ENCODE data around the gene GZMH. TPM values are rescaled to one million over a fixed set of nuclear protein-coding genes. Genes with fewer than 3 reads are reported as not detected.
A peak's percentile ranks its signal among the peaks of the same experiment; 100 is the strongest.
"Not testable (repeated sequence)": the region's sequence is repeated elsewhere in the genome, so short reads cannot be mapped to it uniquely, and the experiment has no call there.

GZMH gene
- total RNA-seq = 0.40 TPM
- polyA plus RNA-seq (ENCODE audit: insufficient read depth in 1 of 8, insufficient read length in 8 of 8, low replicate concordance in 1 of 8) = under 1 TPM in 4 of 8 donors, not detected in 4; 0.14 to 0.71 (median 0.30) TPM
- long read RNA-seq, donor 1 = 0 reads
- long read RNA-seq, donor 2 = 0 reads
- long read RNA-seq, donor 3 = 0 reads
- long read RNA-seq, donor 4 = 0 reads
- long read RNA-seq, donor 5 = 0 reads
- long read RNA-seq, donor 6, partial matches to known transcripts = 0 of 1 reads
- long read RNA-seq, donor 6, other reads (novel, unspliced or antisense) = 0 of 1 reads
- long read RNA-seq, donor 7 = 0 reads
- long read RNA-seq, donor 8 = 0 reads
- long read RNA-seq, donor 9 = 0 reads
- long read RNA-seq, donor 10, partial matches to known transcripts = 0 of 1 reads
- long read RNA-seq, donor 10, other reads (novel, unspliced or antisense) = 0 of 1 reads
- long read RNA-seq, donor 11 = 0 reads

GRCh38 chr14:24609655-24610344 is at the start of gene GZMH:
Gene GZMH, minus strand, starts transcription at chr14:24609685. Its CDS starts 72 bp downstream, at chr14:24609613.
- Histone ChIP-seq H3K27me3 (ENCODE audit: control insufficient read depth, insufficient read depth, low read length) (no peaks in the 10 kb centered on the region), H3K36me3 (ENCODE audit: control insufficient read depth, insufficient read depth, low read length) (no peaks in the 10 kb centered on the region), H3K4me3 (ENCODE audit: low read length) (no peak within 1 kb of the TSS), H3K27ac (ENCODE audit: low read length) (no peak within 1 kb of the TSS), H3K9me3 (replicated peaks; ENCODE audit: control insufficient read depth, low read depth, low read length) (no peaks in the 10 kb centered on the region), H3K4me1 (ENCODE audit: control insufficient read depth, insufficient read depth, low read length) (no peaks in the 10 kb centered on the region)
- WGBS (ENCODE audit: insufficient coverage) = no CpG with 5 or more reads among the region's 2 CpGs
- DNase-seq = no peak

GRCh38 chr14:24648361-24648760 is 38.9 kb upstream of the GZMH start:
- H3K4me1 ChIP-seq (ENCODE audit: control insufficient read depth, insufficient read depth, low read length); H3K9me3 ChIP-seq (replicated peaks; ENCODE audit: control insufficient read depth, low read depth, low read length); DNase-seq; H3K36me3 ChIP-seq (ENCODE audit: control insufficient read depth, insufficient read depth, low read length); H3K27ac ChIP-seq (ENCODE audit: low read length); H3K4me3 ChIP-seq (ENCODE audit: low read length); H3K27me3 ChIP-seq (ENCODE audit: control insufficient read depth, insufficient read depth, low read length): not testable (repeated sequence)
- WGBS (ENCODE audit: insufficient coverage) = no CpG with 5 or more reads among the region's 1 CpG

GRCh38 chr14:24639905-24640304 is 30.4 kb upstream of the GZMH start:
- Histone ChIP-seq H3K36me3 (ENCODE audit: control insufficient read depth, insufficient read depth, low read length) (no peaks in the 10 kb centered on the region), H3K9me3 (replicated peaks; ENCODE audit: control insufficient read depth, low read depth, low read length) (no peaks in the 10 kb centered on the region), H3K27ac (ENCODE audit: low read length) (no peak overlapping the region), H3K4me1 (ENCODE audit: control insufficient read depth, insufficient read depth, low read length) (no peaks in the 10 kb centered on the region), H3K27me3 (ENCODE audit: control insufficient read depth, insufficient read depth, low read length) (no peaks in the 10 kb centered on the region), H3K4me3 (ENCODE audit: low read length) (no peak overlapping the region)
- no peak for DNase-seq
- WGBS (ENCODE audit: insufficient coverage) = 86% methylated on average over 1 of the region's 3 CpGs

GRCh38 chr14:24639270-24639669 is 29.8 kb upstream of the GZMH start:
- Histone ChIP-seq H3K36me3 (ENCODE audit: control insufficient read depth, insufficient read depth, low read length) (no peaks in the 10 kb centered on the region), H3K27me3 (ENCODE audit: control insufficient read depth, insufficient read depth, low read length) (no peaks in the 10 kb centered on the region), H3K4me3 (ENCODE audit: low read length) (no peak overlapping the region), H3K9me3 (replicated peaks; ENCODE audit: control insufficient read depth, low read depth, low read length) (no peaks in the 10 kb centered on the region), H3K4me1 (ENCODE audit: control insufficient read depth, insufficient read depth, low read length) (no peaks in the 10 kb centered on the region), H3K27ac (ENCODE audit: low read length) (no peak overlapping the region)
- WGBS (ENCODE audit: insufficient coverage) = 96% methylated on average over 3 of the region's 3 CpGs
- DNase-seq = no peak

GRCh38 chr14:24634158-24634557 is 24.7 kb upstream of the GZMH start, which contains the start of gene GZMB:
Gene GZMB, minus strand, starts transcription at chr14:24634190. Its CDS starts 30 bp downstream, at chr14:24634160.
- Histone ChIP-seq H3K27ac (ENCODE audit: low read length) (no peak within 1 kb of the TSS), H3K4me3 (ENCODE audit: low read length) (no peak within 1 kb of the TSS), H3K9me3 (replicated peaks; ENCODE audit: control insufficient read depth, low read depth, low read length) (no peaks in the 10 kb centered on the region), H3K36me3 (ENCODE audit: control insufficient read depth, insufficient read depth, low read length) (no peaks in the 10 kb centered on the region), H3K4me1 (ENCODE audit: control insufficient read depth, insufficient read depth, low read length) (peaks cover 6% of the 10 kb centered on the region), H3K27me3 (ENCODE audit: control insufficient read depth, insufficient read depth, low read length) (no peaks in the 10 kb centered on the region)
- DNase-seq = no peak
- 67% methylated on average over 1 of the region's 2 CpGs for WGBS (ENCODE audit: insufficient coverage)

GRCh38 chr14:24633353-24633752 is 23.9 kb upstream of the GZMH start:
- WGBS (ENCODE audit: insufficient coverage) = 86% methylated on average over 1 of the region's 1 CpG
- Histone ChIP-seq H3K36me3 (ENCODE audit: control insufficient read depth, insufficient read depth, low read length) (no peaks in the 10 kb centered on the region), H3K4me3 (ENCODE audit: low read length) (no peak overlapping the region), H3K9me3 (replicated peaks; ENCODE audit: control insufficient read depth, low read depth, low read length) (no peaks in the 10 kb centered on the region), H3K27me3 (ENCODE audit: control insufficient read depth, insufficient read depth, low read length) (no peaks in the 10 kb centered on the region), H3K4me1 (ENCODE audit: control insufficient read depth, insufficient read depth, low read length) (peaks cover 6% of the 10 kb centered on the region), H3K27ac (ENCODE audit: low read length) (no peak overlapping the region)
- no peak for DNase-seq

GRCh38 chr14:24632761-24633160 is 23.3 kb upstream of the GZMH start:
- H3K36me3 ChIP-seq (ENCODE audit: control insufficient read depth, insufficient read depth, low read length) = no peaks in the 10 kb centered on the region
- H3K4me1 ChIP-seq (ENCODE audit: control insufficient read depth, insufficient read depth, low read length) = peaks cover 6% of the 10 kb centered on the region
- DNase-seq = no peak
- H3K27ac ChIP-seq (ENCODE audit: low read length) = no peak overlapping the region
- H3K27me3 ChIP-seq (ENCODE audit: control insufficient read depth, insufficient read depth, low read length) = no peaks in the 10 kb centered on the region
- WGBS (ENCODE audit: insufficient coverage) = 35% methylated on average over 4 of the region's 6 CpGs
- no peak overlapping the region for H3K4me3 ChIP-seq (ENCODE audit: low read length)
- no peaks in the 10 kb centered on the region for H3K9me3 ChIP-seq (replicated peaks; ENCODE audit: control insufficient read depth, low read depth, low read length)

GRCh38 chr14:24632336-24632735 is 22.9 kb upstream of the GZMH start:
- Histone ChIP-seq H3K9me3 (replicated peaks; ENCODE audit: control insufficient read depth, low read depth, low read length) (no peaks in the 10 kb centered on the region), H3K36me3 (ENCODE audit: control insufficient read depth, insufficient read depth, low read length) (no peaks in the 10 kb centered on the region), H3K27ac (ENCODE audit: low read length) (no peak overlapping the region), H3K27me3 (ENCODE audit: control insufficient read depth, insufficient read depth, low read length) (no peaks in the 10 kb centered on the region), H3K4me1 (ENCODE audit: control insufficient read depth, insufficient read depth, low read length) (peaks cover 6% of the 10 kb centered on the region), H3K4me3 (ENCODE audit: low read length) (no peak overlapping the region)
- no peak for DNase-seq
- WGBS (ENCODE audit: insufficient coverage) = 65% methylated on average over 3 of the region's 4 CpGs

GRCh38 chr14:24631749-24632335 is 22.4 kb upstream of the GZMH start:
- WGBS (ENCODE audit: insufficient coverage) = 80% methylated on average over 1 of the region's 11 CpGs
- no peak for DNase-seq

GRCh38 chr14:24630872-24631477 is 21.5 kb upstream of the GZMH start:
- H3K27me3 ChIP-seq (ENCODE audit: control insufficient read depth, insufficient read depth, low read length) = no peaks in the 10 kb centered on the region
- no peak overlapping the region for H3K4me3 ChIP-seq (ENCODE audit: low read length)
- no peaks in the 10 kb centered on the region for H3K36me3 ChIP-seq (ENCODE audit: control insufficient read depth, insufficient read depth, low read length)
- H3K9me3 ChIP-seq (replicated peaks; ENCODE audit: control insufficient read depth, low read depth, low read length) = no peaks in the 10 kb centered on the region
- WGBS (ENCODE audit: insufficient coverage) = 81% methylated on average over 5 of the region's 10 CpGs
- peak; percentile 61 for DNase-seq
- H3K4me1 ChIP-seq (ENCODE audit: control insufficient read depth, insufficient read depth, low read length) = peaks cover 6% of the 10 kb centered on the region
- no peak overlapping the region for H3K27ac ChIP-seq (ENCODE audit: low read length)

More at GRCh38 chr14:24631749-24632335, 22.4 kb upstream of the GZMH start:
- no peaks in the 10 kb centered on the region for H3K36me3 ChIP-seq (ENCODE audit: control insufficient read depth, insufficient read depth, low read length)
- no peak overlapping the region for H3K27ac ChIP-seq (ENCODE audit: low read length)
- no peaks in the 10 kb centered on the region for H3K9me3 ChIP-seq (replicated peaks; ENCODE audit: control insufficient read depth, low read depth, low read length)
- no peaks in the 10 kb centered on the region for H3K27me3 ChIP-seq (ENCODE audit: control insufficient read depth, insufficient read depth, low read length)
- no peak overlapping the region for H3K4me3 ChIP-seq (ENCODE audit: low read length)
- peaks cover 6% of the 10 kb centered on the region for H3K4me1 ChIP-seq (ENCODE audit: control insufficient read depth, insufficient read depth, low read length)
